GM12878 (cell line): ENCODE results near the gene CAPRIN2. TPM values are rescaled to one million over a fixed set of nuclear protein-coding genes. Genes with fewer than 3 reads are reported as not detected.

Experiments used
- ATAC-seq: fragments of 200-7000 bp; cut with Tn5 transposase; 3 replicates; pipeline ENCODE4 v1.9.1; 2020; ENCODE audit warnings: mild to moderate bottlenecking, moderate library complexity
- BruUV-seq: library from RNA; stranded (reverse); fragments of 400-500 nt; replicated peaks from 2 replicates; lab custom pipeline; 2021; lab: Mats Ljungman, UMichigan
- CTCF ChIA-PET: fragments of 300-600 bp; sonication (Branson Sonifier 250); formaldehyde crosslinking; extraction: SDS; loops from one replicate; lab custom pipeline; 2021; ENCODE audit warnings: inconsistent platforms; lab: Yijun Ruan, JAX
- POLR2A ChIA-PET: fragments of 350-600 bp; formaldehyde crosslinking; extraction: SDS; loops from one replicate; lab custom pipeline; 2021; ENCODE audit warnings: inconsistent platforms; lab: Charles Lee
- RAD21 ChIA-PET: fragments of 300-600 bp; sonication (Branson Sonifier 250); formaldehyde crosslinking; loops from one replicate; lab custom pipeline; 2023; ENCODE audit warnings: antibody characterized with exemption; ENCODE audit not compliant: unreplicated experiment; lab: Charles Lee
- SMC1A ChIA-PET: fragments of 300-600 bp; sonication (Branson Sonifier 250); formaldehyde crosslinking; loops from one replicate; lab custom pipeline; 2023; ENCODE audit not compliant: unreplicated experiment, uncharacterized antibody; lab: Charles Lee
- DNase-seq: peaks from one replicate; pipeline ENCODE4 v3.0.0-alpha.2; 2011; ENCODE audit warnings: low read depth, low spot score
- FAIRE-seq: peaks from 3 replicates; lab custom pipeline; 2011; peaks lifted over from hg19 to GRCh38; lab: Jason Lieb, UNC
- H2AFZ ChIP-seq: 2 replicates; pipeline ENCODE4 v1.6.0; 2011; ENCODE audit warnings: low read depth, low read length, control low read depth; ENCODE audit not compliant: control insufficient read depth
- H3K27ac ChIP-seq: 2 replicates; pipeline ENCODE4 v1.5.1; 2011; ENCODE audit warnings: control low read depth; ENCODE audit not compliant: control insufficient read depth, insufficient read depth
- H3K27me3 ChIP-seq, 2 experiments: replicated peaks in 1 of 2; 2 replicates each; pipeline versions ENCODE4 v1.6.0 to v1.6.1; 2011; ENCODE audit warnings: low read length in 1 of 2; ENCODE audit not compliant: control insufficient read depth in 2 of 2, insufficient read depth in 2 of 2
- H3K36me3 ChIP-seq, 2 experiments: 2 replicates each; pipeline ENCODE4 v1.5.1; 2011; ENCODE audit warnings: low read length in 1 of 2; ENCODE audit not compliant: control insufficient read depth in 2 of 2, insufficient read depth in 2 of 2
- H3K4me1 ChIP-seq: 2 replicates; pipeline ENCODE4 v1.6.1; 2011; ENCODE audit warnings: mild to moderate bottlenecking, low read length, moderate library complexity, mixed read lengths; ENCODE audit not compliant: control insufficient read depth, insufficient read depth
- H3K4me2 ChIP-seq: 2 replicates; pipeline ENCODE4 v1.6.0; 2011; ENCODE audit warnings: control low read depth; ENCODE audit not compliant: control insufficient read depth, insufficient read depth
- H3K4me3 ChIP-seq: fragments of 200-600 bp; sonication (generic); 2 replicates; pipeline ENCODE4 v1.5.1; 2016
- H3K79me2 ChIP-seq: 2 replicates; pipeline ENCODE4 v1.6.0; 2011; ENCODE audit warnings: low read length; ENCODE audit not compliant: control insufficient read depth, insufficient read depth
- H3K9ac ChIP-seq: 2 replicates; pipeline ENCODE4 v1.8.0; 2011; ENCODE audit warnings: low read length, control low read depth, mixed read lengths; ENCODE audit not compliant: control insufficient read depth, insufficient read depth
- H3K9me3 ChIP-seq: replicated peaks from 3 replicates; pipeline ENCODE4 v1.5.1; 2011; ENCODE audit warnings: mild to moderate bottlenecking, low read length; ENCODE audit not compliant: control insufficient read depth, insufficient read depth
- H4K20me1 ChIP-seq: 2 replicates; pipeline ENCODE4 v1.6.0; 2011; ENCODE audit not compliant: control insufficient read depth, insufficient read depth
- CEBPB ChIP-seq, 2 experiments: fragments of 150-350 bp in 1 of 2; IDR thresholded peaks; 2 replicates each; pipeline ENCODE4 v1.6.1; 2012 to 2014; ENCODE audit warnings: low read depth in 2 of 2, low read length in 2 of 2, borderline replicate concordance in 1 of 2, inconsistent platforms in 1 of 2
- CTCF ChIP-seq, 3 experiments: IDR thresholded peaks in 2 of 3; conservative IDR thresholded peaks in 1 of 3; 2 replicates each; pipeline ENCODE4 v1.5.1; 2011; ENCODE audit warnings: low read depth in 3 of 3, low read length in 3 of 3, mild to moderate bottlenecking in 3 of 3, control low read depth in 2 of 3, moderate library complexity in 2 of 3, inconsistent platforms in 1 of 3, mixed read lengths in 1 of 3; ENCODE audit not compliant: control insufficient read depth in 2 of 3, insufficient read depth in 1 of 3; ENCODE audit errors: extremely low read depth in 1 of 3
- E2F4 ChIP-seq: IDR thresholded peaks from 2 replicates; pipeline ENCODE4 v1.6.1; 2012; ENCODE audit warnings: low read depth, low read length, improper control_type of control experiment
- FOXM1 ChIP-seq: IDR thresholded peaks from 2 replicates; pipeline ENCODE4 v1.6.1; 2012; ENCODE audit warnings: low read depth, mild to moderate bottlenecking, inconsistent platforms, low read length, moderate library complexity
- GABPA ChIP-seq: IDR thresholded peaks from 2 replicates; pipeline ENCODE4 v1.6.1; 2014; ENCODE audit warnings: antibody characterized with exemption, low read depth, mild to moderate bottlenecking, inconsistent platforms
- PML ChIP-seq: IDR thresholded peaks from 2 replicates; pipeline ENCODE4 v1.6.1; 2012; ENCODE audit warnings: low read length, inconsistent platforms
- WGBS: methylation state at CpG from one replicate; pipeline ENCODE4 v1.1.6; 2016; ENCODE audit warnings: low lambda C conversion rate; ENCODE audit not compliant: insufficient replicate concordance, insufficient coverage; ENCODE audit errors: missing lambda C conversion rate; 5-methylcytosine and 5-hydroxymethylcytosine counted together
- in situ Hi-C: fragments of 300-500 bp; cut with MboI; formaldehyde crosslinking; loops from 9 replicates; pipeline ENCODE4 v1.14.3; 2018; ENCODE audit warnings: mixed read lengths
- intact Hi-C: fragments of 100-400 bp; cut with micrococcal nuclease; formaldehyde crosslinking; loops from one replicate; pipeline ENCODE4 v1.14.2; 2022; ENCODE audit not compliant: unreplicated experiment
- polyA plus RNA-seq, 11 experiments: library from polyadenylated mRNA; depleted of rRNA in 4 of 11; unstranded in 6 of 11; stranded (reverse) in 5 of 11; fragments of >200 nt; fragmentation: Nextera tagmentation in 4 of 11; fragmentation: Illumina TruSeq in 1 of 11; extraction: Ambion mirVana in 4 of 11; extraction: Trizol in 1 of 11; gene quantifications; 1 replicate in 1 of 11; 2 replicates in 10 of 11; pipeline versions ENCODE4 v1.2.1 to v1.2.3, GENCODE V29; 2011 to 2016; ENCODE audit warnings: inconsistent platforms in 2 of 11, missing spikeins in 2 of 11, low read depth in 1 of 11
- total RNA-seq, 4 experiments: library from RNA; depleted of rRNA in 3 of 4; stranded (reverse); fragments of >200 nt in 3 of 4; fragmentation: Illumina TruSeq in 1 of 4; extraction: Trizol in 1 of 4; gene quantifications; 2 replicates each; pipeline versions ENCODE4 v1.2.1 to v1.2.3, GENCODE V29; 2013 to 2021

Gene CAPRIN2
- total and polyA plus RNA-seq, 10 of the 15 experiments (the other 5 are each of a cell fraction or from before 2014, with no cell fraction given), result 1.2 to 13.6 (median 8.2) TPM

- no peaks in the 10 kb centered on the region for H3K9me3 ChIP-seq
- no peak overlapping the region for H3K4me3 ChIP-seq
- no TSS peak for BruUV-seq
- no peak for TF ChIP-seq CTCF (IDR thresholded peaks at IDR 0.05 in 2 of 3, conservative IDR thresholded peaks at IDR 0.05 in 1 of 3; ENCODE audit: control insufficient read depth in 2 of 3, extremely low read depth in 1 of 3, insufficient read depth in 1 of 3, low read depth in 3 of 3, low read length in 3 of 3)
- no peak for TF ChIP-seq E2F4
- TF ChIP-seq FOXM1, result no peak
- no peak for TF ChIP-seq GABPA
- TF ChIP-seq CEBPB (IDR thresholded peaks at IDR 0.05; ENCODE audit: borderline replicate concordance in 1 of 2, low read depth in 2 of 2, low read length in 2 of 2), result no peak
- TF ChIP-seq PML, result no peak
- H4K20me1 ChIP-seq, result no peaks in the 10 kb centered on the region
- no peak for FAIRE-seq
- intact Hi-C loops, result no loop called here
- POLR2A ChIA-PET, result no interaction called here
- RAD21 ChIA-PET, result interaction anchor here (0.6 kb wide), 1 partner anchor 60 kb away, joined by 3 read pairs; no protein-coding TSS in a partner anchor
- H3K27ac ChIP-seq, result no peak overlapping the region
- WGBS, result 97% methylated on average over 4 of the region's 4 CpGs
- ATAC-seq, result no peak
- no peak overlapping the region for H3K9ac ChIP-seq
- no peak for DNase-seq
- SMC1A ChIA-PET, result interaction anchor here (1.3 to 3.2 kb wide), 2 partner anchors 11 to 22 kb away, joined by 4 to 11 read pairs; no protein-coding TSS in a partner anchor
- no peaks in the 10 kb centered on the region for H3K36me3 ChIP-seq
- no peak overlapping the region for H3K4me2 ChIP-seq
- H3K79me2 ChIP-seq, result no peaks in the 10 kb centered on the region
- no peak overlapping the region for H2AFZ ChIP-seq
- in situ Hi-C loops, result no loop called here
- no peaks in the 10 kb centered on the region for H3K4me1 ChIP-seq
- CTCF ChIA-PET, result interaction anchor here (0.9 to 1.1 kb wide), 3 partner anchors 9 to 31 kb away, joined by 3 read pairs; no protein-coding TSS in a partner anchor
- no peaks in the 10 kb centered on the region for H3K27me3 ChIP-seq
Observed at GRCh38 chr12:30746190-30746589, 8.6 kb downstream of the CAPRIN2 start.
